22Rv1 (cell line): ENCODE data around the gene SENP6.
"Not testable (repeated sequence)": the region's sequence is repeated elsewhere in the genome, so short reads cannot be mapped to it uniquely, and the experiment has no call there.

Source experiments
- H3K27ac ChIP-seq: fragments of 450-650 bp; 2 replicates; pipeline ENCODE4 v1.5.1; 2017
- CTCF ChIP-seq: fragments of 450-650 bp; IDR thresholded peaks from 2 replicates; pipeline ENCODE4 v1.5.1; 2017; ENCODE audit warnings: mild to moderate bottlenecking
- ZFX ChIP-seq: fragments of 450-650 bp; IDR thresholded peaks from 2 replicates; pipeline ENCODE4 v1.6.1; 2017; ENCODE audit warnings: antibody characterized with exemption, borderline replicate concordance

Gene SENP6

GRCh38 chr6:75673884-75674283, 72.2 kb downstream of the SENP6 start:
- no peak overlapping the region for H3K27ac ChIP-seq
- TF ChIP-seq CTCF (no peak), ZFX (no peak)

- TF ChIP-seq ZFX (no peak), CTCF (no peak)
- H3K27ac ChIP-seq: no peak overlapping the region
Measured at GRCh38 chr6:75676377-75676776, 74.7 kb downstream of the SENP6 start.

- H3K27ac ChIP-seq: not testable (repeated sequence)
Measured at GRCh38 chr6:75682548-75682947, 80.9 kb downstream of the SENP6 start.

- not testable (repeated sequence) for H3K27ac ChIP-seq
Measured at GRCh38 chr6:75683005-75683404, 81.3 kb downstream of the SENP6 start.

DNA sequence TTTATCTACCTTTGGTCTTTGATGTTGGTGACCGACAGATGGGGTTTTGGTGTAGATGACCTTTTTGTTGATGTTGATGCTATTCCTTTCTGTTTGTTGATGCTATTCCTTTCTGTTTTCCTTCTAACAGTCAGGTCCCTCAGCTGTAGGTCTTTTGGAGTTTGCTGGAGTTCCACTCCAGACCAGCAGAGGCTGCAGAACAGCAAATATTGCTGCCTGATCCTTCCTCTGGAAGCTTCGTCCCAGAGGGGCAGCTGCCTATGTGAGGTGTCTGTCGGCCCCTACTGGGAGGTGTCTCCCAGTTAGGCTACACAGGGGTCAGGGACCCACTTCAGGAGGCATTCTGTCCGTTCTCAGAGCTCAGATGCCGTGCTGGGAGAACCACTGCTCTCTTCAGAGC, 85.9 kb downstream of the SENP6 start:
- H3K27ac ChIP-seq: not testable (repeated sequence)
- TF ChIP-seq CTCF: 0 out of 2 replicates have a peak, but pooled peaks have one; percentile 14

- H3K27ac ChIP-seq: not testable (repeated sequence)
Measured at GRCh38 chr6:75687937-75688336, 86.3 kb downstream of the SENP6 start.

GRCh38 chr6:75689576-75689975, 87.9 kb downstream of the SENP6 start:
- TF ChIP-seq CTCF: no peak

GRCh38 chr6:75691012-75691411, 89.3 kb downstream of the SENP6 start:
- no peak overlapping the region for H3K27ac ChIP-seq

More at GRCh38 chr6:75689576-75689975, 87.9 kb downstream of the SENP6 start:
- no peak overlapping the region for H3K27ac ChIP-seq

DNA sequence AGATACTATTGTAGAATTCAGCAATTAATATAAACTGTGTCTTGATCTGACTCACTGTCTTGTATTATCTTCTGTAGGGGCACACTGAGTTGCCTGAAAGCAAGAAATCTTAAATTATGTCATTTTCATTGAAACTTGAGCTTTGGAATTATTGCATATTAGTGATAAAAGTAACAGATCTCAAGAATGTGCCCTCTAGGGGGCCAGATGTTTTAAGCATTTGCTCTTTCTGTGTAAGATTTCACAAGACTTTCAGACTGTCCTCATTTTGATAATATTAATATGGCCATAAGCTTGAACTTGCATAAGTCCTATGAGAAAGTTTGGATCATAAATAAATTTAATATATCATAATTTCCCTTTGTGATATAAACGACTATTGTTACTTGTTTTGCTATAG, 91.9 kb downstream of the SENP6 start:
- TF ChIP-seq ZFX: no peak
- 0 out of 2 replicates have a peak, but pooled peaks have one; percentile 18 for TF ChIP-seq CTCF
- no peak overlapping the region for H3K27ac ChIP-seq

More at GRCh38 chr6:75691012-75691411, 89.3 kb downstream of the SENP6 start:
- no peak for TF ChIP-seq ZFX
- TF ChIP-seq CTCF: no peak
